ENCODE measurements around the gene DNER. TPM values are rescaled to one million over a fixed set of nuclear protein-coding genes. Genes with fewer than 3 reads are reported as not detected.

The DNER gene
- total RNA-seq, 1 experiment from 2014 or later: 0.18 TPM

DNA sequence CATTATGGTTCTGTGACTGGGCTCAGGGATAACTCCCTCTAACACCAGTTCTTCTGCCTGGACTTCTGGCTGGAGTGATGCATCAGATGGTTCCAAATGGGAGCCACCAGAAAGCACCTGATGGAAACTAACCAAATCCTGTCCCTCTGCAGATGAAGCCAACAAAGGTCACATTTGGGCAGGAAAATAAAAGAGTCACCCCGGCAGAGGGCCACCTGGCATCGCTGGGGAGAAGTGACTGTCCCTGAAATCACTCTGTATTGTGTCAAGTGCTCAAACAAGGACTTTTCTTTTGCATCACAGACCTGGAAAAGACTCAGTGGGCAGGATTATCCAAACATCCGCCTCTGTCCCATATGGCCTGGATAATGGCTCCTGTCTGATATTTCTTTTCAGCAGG lies 47.5 kb downstream of the DNER start:
- no peak overlapping the region for H3K4me3 ChIP-seq
- 0 out of 2 replicates have a peak, but pooled peaks cover 4% of the 10 kb centered on the region for H3K9me3 ChIP-seq (replicated peaks)
- H3K36me3 ChIP-seq: no peaks in the 10 kb centered on the region
- no peak for DNase-seq
- H3K4me1 ChIP-seq: no peaks in the 10 kb centered on the region
- no peak overlapping the region for H3K27ac ChIP-seq
- H3K27me3 ChIP-seq: peaks cover 7% of the 10 kb centered on the region

- Histone ChIP-seq H3K9me3 (replicated peaks) (0 out of 2 replicates have a peak, but pooled peaks cover 4% of the 10 kb centered on the region), H3K4me1 (no peaks in the 10 kb centered on the region), H3K27ac (no peak overlapping the region), H3K4me3 (no peak overlapping the region), H3K27me3 (no peaks in the 10 kb centered on the region), H3K36me3 (no peaks in the 10 kb centered on the region)
- no peak for DNase-seq
These were observed 49.2 kb downstream of the DNER start for GRCh38 chr2:229665158-229665557.

- Histone ChIP-seq H3K9me3 (replicated peaks) (no peaks in the 10 kb centered on the region), H3K4me3 (no peak overlapping the region), H3K27ac (no peak overlapping the region), H3K4me1 (no peaks in the 10 kb centered on the region), H3K36me3 (no peaks in the 10 kb centered on the region), H3K27me3 (0 out of 2 replicates have a peak, but pooled peaks cover 6% of the 10 kb centered on the region)
- no peak for DNase-seq
These were observed 52.9 kb downstream of the DNER start for GRCh38 chr2:229661478-229661877.

DNA sequence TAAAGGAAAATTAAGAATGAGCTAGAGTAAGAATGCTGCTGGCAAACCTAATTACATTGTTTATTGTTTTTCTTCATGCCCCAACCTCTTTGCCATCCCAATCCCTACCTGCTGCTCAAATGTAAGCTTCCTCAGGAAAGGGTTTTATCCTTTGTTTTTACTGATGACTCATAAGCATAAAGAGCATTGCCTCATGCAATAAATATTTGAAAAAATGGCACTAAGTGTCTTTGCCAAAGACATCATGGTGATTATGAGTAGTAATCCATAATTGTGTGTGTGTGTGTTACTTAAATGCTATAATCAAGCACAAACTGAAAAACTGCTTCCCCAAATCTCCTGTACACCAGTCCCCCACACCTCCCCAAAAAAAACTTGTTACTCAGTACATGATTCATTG lies 53.4 kb downstream of the DNER start:
- no peak overlapping the region for H3K27ac ChIP-seq
- H3K4me1 ChIP-seq: no peaks in the 10 kb centered on the region
- H3K36me3 ChIP-seq: no peaks in the 10 kb centered on the region
- no peaks in the 10 kb centered on the region; the same call in 1 of the 2 replicates for H3K9me3 ChIP-seq (replicated peaks)
- no peak overlapping the region for H3K4me3 ChIP-seq
- no peak for DNase-seq
- 0 out of 2 replicates have a peak, but pooled peaks cover 6% of the 10 kb centered on the region for H3K27me3 ChIP-seq

DNA sequence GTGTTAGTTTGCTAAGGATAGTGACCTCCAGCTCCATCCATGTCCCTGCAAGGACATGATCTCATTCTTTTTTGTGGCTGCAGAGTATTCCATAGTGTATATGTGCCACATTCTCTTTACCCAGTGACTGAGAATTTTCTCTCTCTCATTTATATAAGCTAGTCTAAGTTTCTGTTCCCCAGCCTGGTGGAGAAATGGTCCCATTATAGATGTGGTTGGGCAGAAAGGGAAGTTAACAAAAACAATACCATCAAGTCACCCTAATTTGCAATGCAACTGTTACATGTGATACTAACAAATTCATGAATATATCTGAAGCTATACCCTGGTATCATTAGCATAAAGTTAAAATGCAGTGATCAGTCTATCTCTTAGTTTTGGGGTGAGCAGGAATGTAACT lies 54.0 kb downstream of the DNER start:
- Histone ChIP-seq H3K27ac (no peak overlapping the region), H3K36me3 (no peaks in the 10 kb centered on the region), H3K4me1 (no peaks in the 10 kb centered on the region), H3K4me3 (no peak overlapping the region), H3K27me3 (0 out of 2 replicates have a peak, but pooled peaks cover 6% of the 10 kb centered on the region), H3K9me3 (replicated peaks) (no peaks in the 10 kb centered on the region; the same call in 1 of the 2 replicates)
- no peak for DNase-seq

- Histone ChIP-seq H3K4me3 (no peak overlapping the region), H3K9me3 (replicated peaks) (no peaks in the 10 kb centered on the region; the same call in 1 of the 2 replicates), H3K27me3 (peaks cover 14% of the 10 kb centered on the region), H3K36me3 (no peaks in the 10 kb centered on the region), H3K4me1 (no peaks in the 10 kb centered on the region; the same call in 1 of the 2 replicates), H3K27ac (no peak overlapping the region)
- no peak for DNase-seq
These were observed 56.4 kb downstream of the DNER start for GRCh38 chr2:229658004-229658403.

- Histone ChIP-seq H3K36me3 (no peaks in the 10 kb centered on the region), H3K27me3 (peaks cover 28% of the 10 kb centered on the region), H3K4me1 (peaks cover 3% of the 10 kb centered on the region), H3K9me3 (replicated peaks) (no peaks in the 10 kb centered on the region; the same call in 1 of the 2 replicates), H3K4me3 (no peak overlapping the region), H3K27ac (no peak overlapping the region)
- no peak for DNase-seq
These were observed 59.9 kb downstream of the DNER start for GRCh38 chr2:229654437-229654836.

GRCh38 chr2:229653531-229653930 lies 60.8 kb downstream of the DNER start:
- Histone ChIP-seq H3K27me3 (peaks cover 28% of the 10 kb centered on the region), H3K9me3 (replicated peaks) (no peaks in the 10 kb centered on the region; the same call in 1 of the 2 replicates), H3K27ac (no peak overlapping the region), H3K4me3 (no peak overlapping the region), H3K4me1 (peaks cover 3% of the 10 kb centered on the region), H3K36me3 (no peaks in the 10 kb centered on the region)
- peak in 1 of 2 experiments; percentile 7 for DNase-seq

DNA sequence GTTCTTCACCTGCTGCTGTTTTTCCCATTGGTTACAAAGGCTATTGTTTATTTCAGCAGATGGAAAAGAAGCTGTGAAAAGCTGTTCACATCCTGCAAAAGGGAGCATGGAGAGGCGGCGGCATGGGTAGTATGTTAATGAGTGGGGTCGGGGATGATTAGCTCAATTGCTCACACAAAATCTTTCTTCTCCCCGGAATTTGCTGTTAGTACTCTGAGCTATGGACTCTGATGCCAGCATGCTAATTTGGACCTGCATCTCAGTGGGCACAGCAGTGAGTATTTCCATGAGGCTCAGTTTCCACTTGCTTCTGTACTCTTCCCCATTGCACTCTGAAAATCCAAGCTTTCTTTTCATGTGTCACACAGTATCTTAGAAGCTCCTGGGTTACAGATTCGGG lies 61.6 kb downstream of the DNER start:
- H3K9me3 ChIP-seq (replicated peaks): no peaks in the 10 kb centered on the region; the same call in 1 of the 2 replicates
- no peak for DNase-seq
- peaks cover 24% of the 10 kb centered on the region for H3K27me3 ChIP-seq
- no peak overlapping the region for H3K4me3 ChIP-seq
- no peak overlapping the region for H3K27ac ChIP-seq
- peaks cover 3% of the 10 kb centered on the region for H3K4me1 ChIP-seq
- H3K36me3 ChIP-seq: no peaks in the 10 kb centered on the region

- peaks cover 32% of the 10 kb centered on the region for H3K27me3 ChIP-seq
- H3K4me1 ChIP-seq: peaks cover 3% of the 10 kb centered on the region
- no peak for DNase-seq
- H3K36me3 ChIP-seq: no peaks in the 10 kb centered on the region
- H3K27ac ChIP-seq: no peak overlapping the region
- no peaks in the 10 kb centered on the region for H3K9me3 ChIP-seq (replicated peaks)
- no peak overlapping the region for H3K4me3 ChIP-seq
These were observed 63.5 kb downstream of the DNER start for GRCh38 chr2:229650901-229651300.

GRCh38 chr2:229650059-229650458 lies 64.3 kb downstream of the DNER start:
- no peak overlapping the region for H3K4me3 ChIP-seq
- no peak overlapping the region for H3K27ac ChIP-seq
- DNase-seq: no peak
- H3K27me3 ChIP-seq: peaks cover 34% of the 10 kb centered on the region
- no peaks in the 10 kb centered on the region for H3K36me3 ChIP-seq
- no peaks in the 10 kb centered on the region for H3K9me3 ChIP-seq (replicated peaks)
- peaks cover 3% of the 10 kb centered on the region for H3K4me1 ChIP-seq

DNA sequence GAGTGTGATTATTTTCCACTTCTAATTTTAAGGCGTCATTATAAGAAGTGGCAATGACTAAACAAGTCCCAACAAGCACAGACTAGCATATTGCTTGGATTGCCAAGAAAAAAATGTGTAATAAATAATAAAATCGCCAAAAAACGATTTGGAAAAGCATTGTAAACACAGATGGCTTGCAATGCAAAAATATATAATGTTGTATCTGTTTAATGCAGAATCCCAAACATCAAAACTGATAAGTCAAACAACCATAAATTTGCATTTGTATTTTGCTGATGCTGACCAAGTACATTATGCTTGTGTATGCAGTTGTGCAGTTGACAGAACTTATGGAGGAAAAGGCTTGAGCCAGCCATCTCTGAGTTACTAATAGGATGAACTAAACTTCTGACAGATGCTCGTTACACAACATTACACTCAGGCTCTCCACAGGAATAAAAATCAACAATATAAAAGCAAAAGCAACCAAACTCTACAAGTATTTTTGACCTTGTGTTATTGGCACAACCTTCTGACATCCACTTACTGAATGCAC lies 68.1 kb downstream of the DNER start:
- peaks cover 13% of the 10 kb centered on the region for H3K27me3 ChIP-seq
- DNase-seq: no peak
- H3K4me1 ChIP-seq: no peaks in the 10 kb centered on the region
- no peak overlapping the region for H3K27ac ChIP-seq
- no peaks in the 10 kb centered on the region for H3K36me3 ChIP-seq
- H3K4me3 ChIP-seq: no peak overlapping the region
- no peaks in the 10 kb centered on the region for H3K9me3 ChIP-seq (replicated peaks)

GRCh38 chr2:229642371-229642770 lies 72.0 kb downstream of the DNER start:
- H3K27ac ChIP-seq: no peak overlapping the region
- H3K27me3 ChIP-seq: peaks cover 15% of the 10 kb centered on the region
- no peak for DNase-seq
- H3K4me1 ChIP-seq: no peaks in the 10 kb centered on the region
- no peaks in the 10 kb centered on the region for H3K36me3 ChIP-seq
- no peak overlapping the region for H3K4me3 ChIP-seq
- H3K9me3 ChIP-seq (replicated peaks): no peaks in the 10 kb centered on the region

- no peak overlapping the region for H3K4me3 ChIP-seq
- H3K36me3 ChIP-seq: no peaks in the 10 kb centered on the region
- H3K27me3 ChIP-seq: peaks cover 14% of the 10 kb centered on the region
- H3K9me3 ChIP-seq (replicated peaks): no peaks in the 10 kb centered on the region
- no peaks in the 10 kb centered on the region for H3K4me1 ChIP-seq
- no peak overlapping the region for H3K27ac ChIP-seq
- DNase-seq: no peak
These were observed 72.7 kb downstream of the DNER start for GRCh38 chr2:229641676-229642075.

GRCh38 chr2:229640636-229641035 lies 73.7 kb downstream of the DNER start:
- H3K9me3 ChIP-seq (replicated peaks): no peaks in the 10 kb centered on the region
- no peaks in the 10 kb centered on the region for H3K36me3 ChIP-seq
- no peaks in the 10 kb centered on the region for H3K4me1 ChIP-seq
- H3K4me3 ChIP-seq: no peak overlapping the region
- DNase-seq: no peak
- peaks cover 4% of the 10 kb centered on the region for H3K27me3 ChIP-seq
- no peak overlapping the region for H3K27ac ChIP-seq

- no peaks in the 10 kb centered on the region for H3K36me3 ChIP-seq
- DNase-seq: no peak
These were observed 77.8 kb downstream of the DNER start for GRCh38 chr2:229636571-229636970.

More at GRCh38 chr2:229636571-229636970, 77.8 kb downstream of the DNER start:
- H3K4me1 ChIP-seq: no peaks in the 10 kb centered on the region
- H3K27ac ChIP-seq: no peak overlapping the region
- no peaks in the 10 kb centered on the region for H3K9me3 ChIP-seq (replicated peaks)
- no peak overlapping the region for H3K4me3 ChIP-seq
- H3K27me3 ChIP-seq: peaks cover 4% of the 10 kb centered on the region; the same call in 1 of the 2 replicates
